CD4-positive, alpha-beta T cell treated with Interleukin-12 subunit alpha and Interleukin-12 subunit beta, for 1 hour (primary cell): Measurements from ENCODE around the gene CCDC149.

Source experiments
- DNase-seq: peaks from one replicate; pipeline ENCODE4 v3.0.0-alpha.2; 2020

CCDC149 gene

DNA sequence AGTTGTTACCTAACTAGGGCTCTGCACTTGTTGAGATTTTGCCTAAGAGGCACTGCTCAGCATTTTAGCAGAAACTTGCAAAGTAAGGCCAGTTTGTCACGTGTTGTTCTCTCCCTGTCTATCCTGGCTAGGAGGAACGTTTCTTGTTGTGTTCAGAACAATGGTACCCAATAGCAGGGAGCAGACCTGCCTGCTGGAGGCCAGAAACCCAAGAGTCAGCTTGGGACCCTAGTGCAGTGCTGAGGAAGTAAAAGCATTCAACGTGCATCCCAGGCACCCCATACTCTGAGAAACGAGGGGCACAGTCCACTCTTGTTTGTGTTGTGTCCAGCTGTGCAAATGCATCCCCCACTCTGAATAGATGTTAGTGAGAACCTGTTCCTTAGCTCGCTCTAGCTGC lies 75.1 kb downstream of the CCDC149 start:
- DNase-seq = no peak

DNA sequence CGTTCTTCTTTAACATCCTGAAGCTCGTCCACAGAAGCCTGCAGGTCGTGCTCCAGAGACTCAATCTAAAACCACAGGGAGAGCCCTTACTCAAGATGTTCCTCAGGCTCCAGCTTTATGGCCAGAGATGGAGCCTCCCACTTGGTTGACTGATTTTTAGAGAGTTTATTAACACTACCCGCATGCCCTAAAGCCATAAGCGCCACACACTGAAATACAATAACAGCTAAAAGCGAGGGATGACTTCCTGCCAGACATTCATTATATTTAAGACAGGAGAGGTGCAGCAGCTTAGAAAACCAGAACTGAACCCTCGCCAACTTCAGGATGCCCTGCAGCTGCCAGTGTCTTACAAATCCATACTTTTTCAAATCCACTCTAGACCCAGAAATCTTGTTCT lies 75.5 kb downstream of the CCDC149 start:
- no peak for DNase-seq

DNA sequence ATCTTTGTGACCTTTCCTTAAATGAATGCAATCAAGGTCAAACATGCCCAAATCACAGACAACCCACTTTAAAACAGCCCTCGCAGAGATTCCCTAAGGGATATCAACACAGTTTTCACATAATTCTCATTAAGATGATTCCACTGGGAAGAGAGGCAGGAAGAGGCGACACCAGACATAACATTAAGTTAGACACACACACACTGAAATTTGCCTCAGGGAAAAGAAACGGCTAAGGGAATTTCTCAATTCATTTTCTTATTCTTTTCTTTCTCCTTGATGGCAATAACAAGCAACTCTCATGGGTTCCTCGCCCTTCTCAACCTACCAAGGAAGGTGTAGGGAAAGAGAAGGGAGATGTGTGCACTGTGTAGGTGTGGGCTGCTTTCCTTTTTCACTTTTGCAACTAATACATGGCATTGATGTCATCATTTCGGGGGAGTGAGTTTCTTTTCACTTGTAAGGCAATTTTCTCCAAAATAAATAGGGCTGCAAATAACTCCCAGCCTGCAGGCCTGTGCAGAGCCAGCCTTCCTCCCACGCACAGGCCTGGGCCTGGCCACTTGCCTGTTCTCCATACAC lies 76.1 kb downstream of the CCDC149 start:
- DNase-seq = no peak

DNA sequence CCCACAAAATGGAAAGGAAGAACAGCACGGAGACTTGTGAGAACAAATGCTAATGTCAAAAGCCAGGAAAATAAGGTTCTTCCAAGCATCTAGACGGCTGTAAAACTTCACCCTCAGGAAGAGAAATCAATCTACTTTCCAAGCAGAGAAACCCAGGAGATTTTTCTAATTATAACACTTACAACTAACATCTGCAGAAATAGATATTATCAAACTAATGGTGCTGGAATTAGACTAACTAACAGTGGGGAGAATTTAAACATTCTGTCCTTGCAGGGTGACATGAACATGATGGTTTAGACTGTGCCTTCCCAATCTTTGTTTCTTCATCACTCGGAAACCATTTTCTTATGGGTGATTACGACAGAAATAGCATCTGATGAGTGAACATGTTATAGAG lies 77.1 kb downstream of the CCDC149 start:
- DNase-seq = no peak

- DNase-seq = no peak
Observed at GRCh38 chr4:24831637-24832036, 81.2 kb downstream of the CCDC149 start.

GRCh38 chr4:24824720-24825119 lies 88.1 kb downstream of the CCDC149 start:
- no peak for DNase-seq

DNA sequence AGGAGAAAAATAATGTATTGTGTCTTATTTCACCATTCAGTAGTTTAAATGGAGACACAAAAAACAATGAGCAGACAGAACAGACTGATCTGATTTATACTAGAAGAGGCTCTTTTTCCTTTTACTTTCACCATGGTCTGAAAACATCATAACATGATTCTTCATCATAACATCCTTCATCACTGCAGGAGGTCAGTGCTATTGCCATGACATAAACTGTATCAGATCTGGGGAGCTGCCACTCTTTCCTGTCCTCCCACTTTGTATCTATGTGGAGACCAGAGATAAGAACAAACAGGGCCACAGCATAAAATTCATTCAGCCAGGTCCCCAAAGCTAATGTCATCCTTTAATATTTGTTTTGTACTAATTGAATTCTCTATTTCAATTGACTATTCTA lies 92.3 kb downstream of the CCDC149 start:
- no peak for DNase-seq

DNA sequence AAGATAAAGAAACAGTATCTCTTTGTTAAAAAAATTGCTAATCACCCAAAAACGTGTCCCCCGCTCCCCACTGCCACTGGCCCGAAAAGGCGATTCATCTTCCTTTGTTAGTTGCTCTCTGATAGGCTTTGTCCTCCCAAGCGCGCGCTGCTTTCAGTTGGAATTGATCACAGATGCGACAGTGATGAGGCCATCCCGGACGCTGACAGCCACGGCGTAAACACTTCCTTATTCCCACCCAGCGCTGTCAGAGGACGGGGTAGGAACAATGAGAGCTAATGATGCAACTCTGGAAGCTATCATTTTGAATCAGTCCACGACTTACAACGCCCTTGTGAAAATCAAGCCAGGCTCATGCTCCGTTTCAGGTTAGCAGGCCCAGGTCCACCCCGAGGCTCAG lies 96.0 kb downstream of the CCDC149 start:
- no peak for DNase-seq

- no peak for DNase-seq
Observed at GRCh38 chr4:24813732-24814131, 99.1 kb downstream of the CCDC149 start.

GRCh38 chr4:24810871-24811631 lies 101.8 kb downstream of the CCDC149 start:
- DNase-seq = no peak

DNA sequence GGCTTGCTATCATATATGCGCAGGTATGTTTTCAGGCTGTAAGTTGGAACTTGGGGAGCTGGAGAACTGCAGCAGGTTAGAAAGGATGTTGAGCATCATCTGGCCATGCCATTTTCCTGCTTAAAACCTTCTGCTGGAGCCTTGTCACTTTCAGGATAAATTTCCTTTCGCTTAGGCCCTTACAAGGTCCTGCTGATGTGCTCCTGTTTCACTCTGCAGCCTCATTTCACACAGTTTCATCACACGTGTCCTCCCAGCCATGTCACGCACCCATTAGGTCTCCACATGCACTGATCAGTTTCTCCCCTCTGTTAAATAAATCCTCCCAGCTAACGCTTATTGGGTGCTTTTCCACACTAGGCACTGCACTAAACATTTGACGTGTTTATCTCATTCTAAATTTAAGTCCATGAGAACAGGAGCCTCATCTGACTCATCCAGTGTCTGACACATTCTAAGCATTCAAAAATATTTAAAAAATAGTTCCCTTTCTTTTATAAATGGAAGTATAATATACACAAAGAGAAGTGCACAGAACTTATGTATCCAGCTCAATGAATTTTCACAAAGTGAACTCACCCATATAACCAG lies 102.9 kb downstream of the CCDC149 start:
- no peak for DNase-seq

- DNase-seq = no peak
Observed at GRCh38 chr4:24809376-24809775, 103.5 kb downstream of the CCDC149 start.

GRCh38 chr4:24808955-24809354 lies 103.9 kb downstream of the CCDC149 start:
- DNase-seq = no peak

DNA sequence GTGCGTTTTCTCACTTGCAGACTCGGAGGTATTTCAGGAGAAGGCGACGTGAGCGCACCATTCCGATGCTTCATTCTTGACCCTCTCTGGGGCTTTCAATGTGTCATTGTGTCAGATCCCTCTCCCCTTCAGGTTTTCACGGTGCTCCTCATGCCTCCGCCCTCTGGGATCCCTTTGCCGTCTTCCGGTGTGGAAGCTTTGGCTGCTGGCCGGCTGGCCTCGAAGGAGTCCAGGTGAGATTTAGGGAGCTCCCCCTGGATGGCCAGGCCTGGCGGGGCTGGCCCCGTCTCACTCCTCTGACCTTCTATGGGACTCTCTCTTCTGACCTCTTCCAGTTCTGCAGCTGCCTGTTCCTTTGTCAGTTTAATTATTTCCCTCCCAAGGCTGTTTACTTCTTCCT lies 104.6 kb downstream of the CCDC149 start:
- no peak for DNase-seq

DNA sequence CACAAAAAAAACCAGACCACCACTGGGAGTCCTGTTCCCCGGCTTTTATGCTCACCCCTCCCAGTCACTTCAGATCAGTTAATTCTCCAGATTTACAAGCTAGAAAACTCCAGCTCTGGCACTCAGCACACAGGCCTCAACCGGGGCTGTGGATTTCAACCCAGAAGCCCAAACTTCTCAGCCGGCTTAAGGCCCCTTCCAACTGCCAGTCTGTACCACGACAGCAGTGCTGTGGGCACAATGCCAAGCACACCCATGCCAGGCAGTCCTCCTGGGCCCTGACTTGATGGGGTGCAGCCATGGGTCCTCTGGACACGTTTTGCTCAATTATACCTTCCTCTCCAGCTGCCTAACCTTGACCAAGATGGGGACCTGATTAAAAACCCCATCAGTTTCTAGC lies 105.2 kb downstream of the CCDC149 start:
- no peak for DNase-seq

GRCh38 chr4:24806206-24806990 lies 106.4 kb downstream of the CCDC149 start:
- no peak for DNase-seq

DNA sequence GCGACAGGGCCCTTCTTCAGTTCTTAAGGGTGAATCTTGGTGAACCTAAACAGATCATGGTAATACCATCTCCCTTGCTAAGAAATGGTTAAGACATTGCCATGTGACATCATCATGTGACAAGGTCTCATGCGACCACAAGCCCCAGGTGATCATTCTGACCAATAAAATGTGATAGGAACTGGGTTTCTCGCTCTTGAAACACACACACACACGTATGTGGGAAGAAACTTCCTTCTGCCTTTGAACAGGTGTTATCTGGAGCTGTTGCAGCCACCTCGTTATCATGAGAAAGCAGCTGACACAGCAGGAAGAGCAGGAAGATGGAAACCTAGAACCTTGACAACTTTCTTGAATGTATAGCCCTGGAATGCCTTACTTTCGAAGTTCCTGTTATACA lies 107.3 kb downstream of the CCDC149 start:
- DNase-seq = no peak

GRCh38 chr4:24805067-24805466 lies 107.8 kb downstream of the CCDC149 start:
- no peak for DNase-seq

GRCh38 chr4:24802648-24803047 lies 110.2 kb downstream of the CCDC149 start:
- no peak for DNase-seq

DNA sequence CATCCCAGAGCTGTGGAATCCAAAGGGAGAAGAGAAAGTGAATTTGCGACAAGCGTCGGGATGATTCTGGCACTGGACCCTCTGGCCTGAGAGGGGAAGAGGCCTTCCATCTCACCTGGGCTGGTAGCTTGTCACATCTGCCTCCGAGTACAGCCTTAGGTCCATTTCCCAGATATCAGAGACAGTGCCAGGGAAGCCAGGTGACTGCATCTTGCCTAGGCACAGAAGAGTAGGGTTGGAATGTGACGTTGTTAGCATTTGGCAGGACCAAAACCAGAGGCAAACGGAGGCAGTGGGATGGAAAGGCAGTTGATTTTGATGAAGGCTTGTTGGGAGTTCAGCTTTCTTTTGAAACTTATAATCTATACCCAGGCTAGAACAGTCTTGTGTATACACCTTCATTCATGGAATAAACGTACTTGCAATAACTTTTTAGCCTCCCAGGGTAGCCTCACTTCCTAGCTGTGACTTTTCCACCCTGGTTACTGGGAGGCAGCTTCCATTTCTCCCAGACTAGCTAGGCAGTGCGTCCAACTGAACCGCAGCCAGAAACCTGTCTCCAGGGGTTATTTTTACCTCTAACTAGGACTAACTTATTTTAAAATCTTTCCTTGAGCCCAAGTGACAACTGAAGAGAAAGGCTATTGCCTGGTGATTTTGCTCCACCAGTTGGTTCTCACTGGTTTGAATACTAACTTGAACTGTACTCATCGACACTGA lies 111.5 kb downstream of the CCDC149 start:
- DNase-seq = no peak

GRCh38 chr4:24800325-24800895 lies 112.4 kb downstream of the CCDC149 start:
- DNase-seq = no peak

- no peak for DNase-seq
Observed at GRCh38 chr4:24799544-24800324, 113.1 kb downstream of the CCDC149 start.
